Measurements from ENCODE around the gene AKR7A2.
A peak's percentile ranks its signal among the peaks of the same experiment; 100 is the strongest.

Gene AKR7A2

DNA sequence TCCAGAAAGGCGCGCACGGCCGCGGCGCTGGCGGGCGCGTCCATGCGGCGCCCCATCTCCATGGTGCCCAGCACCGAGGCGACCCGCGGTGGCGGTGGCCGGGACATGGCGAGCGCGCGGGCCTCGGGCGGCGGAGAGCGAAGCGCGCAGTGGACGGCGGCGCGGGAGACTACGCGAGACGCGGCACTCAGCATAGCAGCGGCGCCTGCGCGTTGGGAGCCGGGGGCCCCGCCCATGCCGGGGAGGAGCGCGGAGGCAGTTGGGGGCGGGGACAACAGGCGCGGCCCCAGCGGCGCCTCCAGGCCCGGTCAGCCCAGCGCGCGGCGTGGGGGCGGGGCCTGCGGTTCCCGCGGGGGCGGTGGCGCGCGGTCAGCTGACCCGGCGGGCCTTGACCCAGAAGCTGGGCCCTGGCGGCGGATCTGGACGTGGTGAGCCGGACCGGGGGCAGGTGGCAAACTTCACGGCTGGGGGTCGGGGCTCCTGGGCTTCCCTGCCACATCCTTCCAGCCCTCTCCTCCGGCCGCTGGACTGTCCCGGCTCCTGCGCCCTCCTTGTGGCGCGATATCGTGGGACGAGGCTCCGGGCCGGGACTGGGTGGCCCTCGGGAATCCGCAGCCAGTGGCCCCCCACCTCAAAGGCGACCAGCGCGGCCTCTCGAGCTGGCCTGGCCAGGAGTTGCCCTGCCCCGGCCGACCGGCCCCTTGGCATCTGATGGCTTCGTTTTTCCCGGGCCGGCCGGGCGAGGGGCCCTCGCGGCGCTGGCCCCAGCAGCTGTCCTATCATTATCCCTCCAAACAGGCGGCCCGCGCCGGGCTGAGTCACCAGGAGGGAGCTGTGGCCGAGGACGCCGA, at the start of gene AKR7A2, which contains the start of gene SLC66A1:
AKR7A2 (minus strand) TSS at position 214 of the 851 bp plus-strand sequence; CDS start at position 194, 20 bp downstream.
SLC66A1 (plus strand) TSS at position 396 of the 851 bp plus-strand sequence. CDS start 5,352 bp downstream, outside the sequence.
- DNase-seq = peak; percentile 91

GRCh38 chr1:19360843-19361610, 49.1 kb upstream of the AKR7A2 start:
- no peak for DNase-seq

DNA sequence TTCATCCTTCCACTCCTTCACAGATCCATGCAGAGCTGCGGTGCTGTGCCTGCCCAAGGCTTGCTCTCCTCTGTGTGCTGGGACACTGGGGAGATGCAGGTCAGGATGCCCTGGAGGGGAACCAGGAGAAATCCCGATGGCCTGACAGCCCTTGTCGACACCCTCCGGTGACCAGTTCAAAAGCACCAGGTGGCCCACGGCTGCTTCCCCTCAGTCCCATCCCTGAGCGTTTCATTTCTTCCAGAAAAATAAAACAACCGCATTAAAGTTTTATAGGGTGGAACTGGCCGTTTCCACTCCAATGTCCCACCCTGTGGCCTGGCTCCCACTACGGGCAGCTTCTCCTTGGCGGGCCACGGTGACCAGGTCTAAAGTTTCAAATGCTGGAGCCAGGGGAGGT, 48.5 kb upstream of the AKR7A2 start:
- no peak for DNase-seq

GRCh38 chr1:19360016-19360415, 48.1 kb upstream of the AKR7A2 start:
- DNase-seq = no peak

GRCh38 chr1:19359357-19359756, 47.4 kb upstream of the AKR7A2 start:
- DNase-seq = no peak

- no peak for DNase-seq
Measured at GRCh38 chr1:19358710-19359109, 46.8 kb upstream of the AKR7A2 start.

DNA sequence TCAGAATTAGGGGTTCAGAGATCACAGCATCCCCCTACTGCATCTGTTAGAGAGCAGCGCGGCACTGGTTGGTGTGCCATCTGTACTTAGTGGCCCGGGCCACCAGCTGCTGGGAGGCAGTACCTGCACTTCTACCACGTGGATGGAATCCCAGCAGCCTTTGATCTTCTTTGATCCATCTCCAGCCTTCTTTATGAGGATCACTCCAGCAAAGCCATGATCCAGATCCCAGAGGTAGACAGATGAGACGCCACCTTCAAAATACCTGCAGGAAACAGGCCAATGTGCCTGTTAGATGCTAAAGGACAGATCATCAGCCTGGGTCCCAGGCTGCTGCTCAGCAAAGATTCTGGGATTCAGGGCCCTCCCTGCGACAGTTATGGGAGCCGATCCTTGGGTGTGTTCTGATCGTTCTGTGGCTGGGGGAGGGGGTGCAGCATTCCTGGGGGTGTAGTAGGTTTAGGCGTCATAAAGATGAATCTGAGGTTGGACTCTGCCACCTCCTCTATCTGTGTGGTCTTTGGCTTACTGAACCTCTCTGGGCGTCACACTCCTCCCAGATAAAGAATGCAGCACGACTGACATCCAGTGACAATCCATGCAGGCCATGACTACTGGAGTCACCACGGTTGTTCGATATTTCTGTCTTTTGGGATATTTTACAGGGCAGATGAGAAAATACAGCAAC, 45.5 kb upstream of the AKR7A2 start:
- no peak for DNase-seq

GRCh38 chr1:19356266-19356665, 44.3 kb upstream of the AKR7A2 start:
- peak; percentile 92 for DNase-seq

- DNase-seq = peak; percentile 98
Measured at GRCh38 chr1:19354531-19354981, 42.6 kb upstream of the AKR7A2 start.

DNA sequence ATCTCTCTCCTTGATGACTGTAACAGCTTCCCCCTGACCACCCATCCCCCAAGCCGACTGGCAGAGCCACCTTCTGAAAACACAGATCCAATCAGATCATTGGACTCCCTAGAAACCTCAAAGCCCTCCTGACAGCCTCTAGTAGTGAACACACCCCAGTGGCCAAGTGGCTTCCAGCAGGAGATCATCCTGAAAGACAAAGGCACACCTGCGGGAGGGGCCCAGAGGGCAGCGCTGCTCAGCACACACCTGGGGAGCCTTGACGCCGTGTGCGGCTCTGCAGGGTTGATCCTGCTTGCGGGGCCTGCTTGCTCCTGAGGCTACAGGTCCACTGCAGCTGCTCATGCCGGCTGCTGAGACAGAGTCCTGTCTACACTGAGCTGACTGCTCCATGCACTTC, 41.7 kb upstream of the AKR7A2 start:
- DNase-seq = peak; percentile 69

DNA sequence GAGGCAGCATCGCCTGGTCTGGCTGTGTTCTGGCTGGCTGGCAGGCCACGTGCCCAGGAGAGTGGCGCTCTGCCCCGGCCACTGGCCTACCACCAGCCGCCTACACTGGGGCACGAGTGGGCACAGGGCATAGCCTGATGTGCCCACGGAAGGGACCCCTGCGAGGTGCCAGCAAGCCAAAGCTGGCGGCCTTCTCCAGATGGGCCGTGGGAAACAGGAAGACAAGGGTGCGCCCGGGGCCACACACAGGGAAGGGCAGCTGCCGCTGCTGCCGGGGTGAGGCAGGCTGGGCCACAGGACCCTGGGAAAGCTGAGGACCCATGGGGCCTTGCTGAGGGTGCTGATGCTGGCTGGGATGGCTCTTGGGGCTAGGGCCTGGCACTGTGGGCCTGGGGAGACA, 40.9 kb upstream of the AKR7A2 start:
- no peak for DNase-seq

- no peak for DNase-seq
Measured at GRCh38 chr1:19351873-19352272, 39.9 kb upstream of the AKR7A2 start.

GRCh38 chr1:19350566-19350965, 38.6 kb upstream of the AKR7A2 start:
- DNase-seq = no peak

- DNase-seq = no peak
Measured at GRCh38 chr1:19349999-19350398, 38.1 kb upstream of the AKR7A2 start.

DNA sequence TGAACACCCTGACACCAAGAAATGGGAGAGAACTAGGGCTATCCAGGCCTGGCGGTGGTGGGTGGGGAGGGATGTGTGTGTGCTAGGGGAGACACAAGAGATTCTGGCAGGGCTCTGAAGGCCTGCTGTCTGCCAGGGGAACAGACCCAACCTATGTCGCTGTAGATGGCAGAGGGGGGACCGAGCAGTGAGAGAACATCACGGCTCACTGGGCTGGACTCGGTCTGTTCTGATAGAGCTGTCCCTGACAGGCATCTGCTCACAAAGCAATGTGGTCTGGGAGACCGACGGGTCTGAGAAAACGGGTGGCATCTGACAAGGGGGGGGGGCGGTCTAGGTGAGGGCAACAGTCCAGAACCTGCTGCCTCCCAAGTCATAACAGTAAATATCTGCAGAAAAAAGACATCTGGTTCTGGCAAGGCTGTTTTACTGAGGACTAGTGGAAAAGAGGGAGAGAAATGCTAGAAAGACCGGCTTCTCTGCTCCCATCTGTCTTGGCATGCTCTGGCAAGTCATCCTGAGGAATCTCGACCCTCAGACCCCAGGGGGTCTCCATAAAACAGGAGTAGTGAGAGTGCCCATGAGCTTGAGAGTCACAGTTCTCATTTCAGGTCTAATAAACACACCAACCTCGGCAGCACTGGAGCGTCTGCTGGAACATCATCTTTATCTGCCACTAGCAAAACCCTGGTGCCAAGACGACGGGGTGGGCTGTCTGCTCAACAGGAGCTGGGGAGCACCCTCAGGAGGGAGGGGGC, 36.7 kb upstream of the AKR7A2 start:
- no peak for DNase-seq

- DNase-seq = no peak
Measured at GRCh38 chr1:19347533-19348172, 35.7 kb upstream of the AKR7A2 start.

DNA sequence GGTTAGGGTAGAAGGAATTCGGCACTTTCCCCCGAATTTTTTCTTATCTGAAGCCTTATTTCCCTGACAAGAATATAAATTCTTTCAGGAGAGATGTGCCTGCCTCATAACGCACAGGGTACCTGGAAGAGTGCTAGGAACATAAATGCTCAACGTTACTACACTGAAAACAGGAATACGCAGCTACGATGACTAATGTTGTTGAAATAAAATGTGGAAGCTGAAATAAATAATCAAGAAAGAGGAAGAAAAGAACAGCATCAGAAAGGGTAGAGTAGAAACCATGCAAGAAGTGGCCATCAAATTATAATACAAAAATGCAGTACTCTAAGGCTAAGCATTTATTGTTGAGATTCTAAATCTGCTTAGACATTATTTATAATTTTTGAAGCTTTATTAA, 34.1 kb upstream of the AKR7A2 start:
- DNase-seq = no peak

DNA sequence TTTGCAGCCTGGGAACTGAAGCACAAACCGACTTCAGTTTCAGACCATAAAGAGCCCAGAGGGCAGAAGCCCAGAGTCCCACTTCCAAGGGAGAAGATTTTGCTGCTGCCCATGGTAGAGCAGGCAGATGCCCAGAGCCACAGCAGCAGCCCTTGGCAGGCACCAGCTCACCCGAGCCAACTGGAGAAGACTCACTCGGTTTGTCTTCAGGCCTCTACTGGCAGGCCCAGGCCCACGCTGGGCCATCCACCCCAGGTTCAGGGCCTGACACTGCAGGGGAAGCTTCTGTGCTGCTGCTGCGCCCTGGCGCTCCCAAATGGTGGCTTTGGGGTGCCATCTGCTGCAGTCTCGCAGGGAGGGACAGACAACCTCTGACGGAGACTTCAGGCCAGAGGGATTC, 33.4 kb upstream of the AKR7A2 start:
- no peak for DNase-seq

GRCh38 chr1:19344831-19345230, 32.9 kb upstream of the AKR7A2 start:
- DNase-seq = no peak

GRCh38 chr1:19344372-19344810, 32.4 kb upstream of the AKR7A2 start:
- DNase-seq = peak; percentile 71

DNA sequence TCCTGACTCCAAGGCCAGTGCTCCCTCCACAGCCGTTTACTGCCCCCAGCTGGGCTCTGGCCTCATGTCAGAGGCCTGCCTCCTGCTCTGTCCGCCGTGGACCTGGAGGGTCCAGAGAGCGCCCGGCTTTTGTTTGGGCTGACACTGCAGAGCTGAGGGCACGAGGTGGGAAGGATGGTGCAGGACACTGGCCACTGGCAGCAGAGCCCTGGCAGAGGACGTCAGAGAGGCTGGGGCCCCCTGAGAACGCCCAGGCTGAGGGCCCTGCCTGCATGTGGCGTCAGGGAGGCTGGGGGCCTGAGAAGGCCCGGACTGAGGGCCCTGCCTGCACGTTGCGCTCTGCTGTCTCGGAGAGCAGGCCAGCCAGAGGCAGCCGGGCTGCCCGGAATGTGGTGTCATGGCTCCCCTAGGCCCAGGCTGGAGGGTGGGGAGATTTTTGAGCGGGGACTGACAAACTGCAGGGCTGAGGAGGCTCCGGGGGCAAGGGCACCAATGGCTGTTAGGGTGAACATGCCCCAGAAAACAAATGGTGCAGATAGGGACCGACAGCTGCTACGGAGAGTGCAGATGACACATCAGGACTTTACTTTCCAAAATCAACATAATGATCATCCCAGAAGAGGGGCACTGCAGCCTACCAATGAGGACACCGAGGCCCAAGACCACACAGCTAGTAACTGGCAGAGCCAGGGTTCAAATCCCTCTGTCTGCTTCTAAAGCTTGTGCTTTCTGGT, 31.8 kb upstream of the AKR7A2 start:
- no peak for DNase-seq
